ENCODE data around the gene NYAP1. TPM values are rescaled to one million over a fixed set of nuclear protein-coding genes. Genes with fewer than 3 reads are reported as not detected.

NYAP1 gene
- total RNA-seq, 2 donors from 2014 or later = 0.37 to 1.5 TPM

DNA sequence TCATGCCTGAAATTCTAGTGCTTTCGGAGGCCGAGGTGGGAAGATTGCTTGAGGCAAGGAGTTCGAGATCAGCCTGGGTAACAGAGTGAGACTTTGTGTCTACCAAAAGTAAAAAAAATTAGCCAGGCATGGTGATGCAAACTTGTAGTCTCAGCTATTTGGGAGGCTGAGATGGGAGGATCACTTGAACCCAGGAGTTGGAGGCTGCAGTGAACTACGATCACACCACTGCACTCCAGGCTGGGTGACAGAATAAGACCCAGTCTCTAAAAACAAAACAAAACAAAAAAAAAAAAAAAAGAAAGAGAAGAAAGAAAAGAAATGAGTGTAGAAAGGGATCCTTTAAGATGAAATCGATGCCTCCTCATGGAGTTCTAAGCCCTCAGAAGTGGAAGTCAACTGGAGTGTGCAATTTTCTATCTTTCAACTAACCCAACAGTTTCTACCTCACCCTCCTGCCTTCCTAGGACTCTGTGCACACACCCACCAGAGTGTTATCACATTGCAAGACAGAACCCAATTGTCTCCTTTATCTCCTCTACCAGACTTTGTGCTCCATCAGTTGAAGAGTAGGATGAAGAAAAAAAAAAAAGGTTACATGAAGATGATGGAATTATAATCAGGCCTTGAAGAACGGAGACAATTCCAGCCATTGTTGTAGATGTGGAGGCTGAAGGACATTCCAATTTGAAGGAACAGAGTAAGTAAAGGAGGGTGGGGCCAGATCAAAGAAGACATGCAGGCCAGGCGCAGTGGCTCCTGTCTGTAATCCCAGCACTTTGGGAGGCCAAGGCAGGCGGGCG, 26.9 kb downstream of the NYAP1 start:
- no peaks in the 10 kb centered on the region for H3K36me3 ChIP-seq
- DNase-seq (ENCODE audit: low spot score) = no peak
- H3K4me3 ChIP-seq = no peak overlapping the region
- TF ChIP-seq, protein P1, sequence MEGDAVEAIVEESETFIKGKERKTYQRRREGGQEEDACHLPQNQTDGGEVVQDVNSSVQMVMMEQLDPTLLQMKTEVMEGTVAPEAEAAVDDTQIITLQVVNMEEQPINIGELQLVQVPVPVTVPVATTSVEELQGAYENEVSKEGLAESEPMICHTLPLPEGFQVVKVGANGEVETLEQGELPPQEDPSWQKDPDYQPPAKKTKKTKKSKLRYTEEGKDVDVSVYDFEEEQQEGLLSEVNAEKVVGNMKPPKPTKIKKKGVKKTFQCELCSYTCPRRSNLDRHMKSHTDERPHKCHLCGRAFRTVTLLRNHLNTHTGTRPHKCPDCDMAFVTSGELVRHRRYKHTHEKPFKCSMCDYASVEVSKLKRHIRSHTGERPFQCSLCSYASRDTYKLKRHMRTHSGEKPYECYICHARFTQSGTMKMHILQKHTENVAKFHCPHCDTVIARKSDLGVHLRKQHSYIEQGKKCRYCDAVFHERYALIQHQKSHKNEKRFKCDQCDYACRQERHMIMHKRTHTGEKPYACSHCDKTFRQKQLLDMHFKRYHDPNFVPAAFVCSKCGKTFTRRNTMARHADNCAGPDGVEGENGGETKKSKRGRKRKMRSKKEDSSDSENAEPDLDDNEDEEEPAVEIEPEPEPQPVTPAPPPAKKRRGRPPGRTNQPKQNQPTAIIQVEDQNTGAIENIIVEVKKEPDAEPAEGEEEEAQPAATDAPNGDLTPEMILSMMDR (IDR thresholded peaks at IDR 0.05) = no peak
- no peaks in the 10 kb centered on the region for H3K9me3 ChIP-seq
- no peaks in the 10 kb centered on the region for H3K27me3 ChIP-seq
- no peak overlapping the region for H3K27ac ChIP-seq
- peaks cover 0 to 2% of the 10 kb centered on the region in 2 donors for H3K4me1 ChIP-seq

DNA sequence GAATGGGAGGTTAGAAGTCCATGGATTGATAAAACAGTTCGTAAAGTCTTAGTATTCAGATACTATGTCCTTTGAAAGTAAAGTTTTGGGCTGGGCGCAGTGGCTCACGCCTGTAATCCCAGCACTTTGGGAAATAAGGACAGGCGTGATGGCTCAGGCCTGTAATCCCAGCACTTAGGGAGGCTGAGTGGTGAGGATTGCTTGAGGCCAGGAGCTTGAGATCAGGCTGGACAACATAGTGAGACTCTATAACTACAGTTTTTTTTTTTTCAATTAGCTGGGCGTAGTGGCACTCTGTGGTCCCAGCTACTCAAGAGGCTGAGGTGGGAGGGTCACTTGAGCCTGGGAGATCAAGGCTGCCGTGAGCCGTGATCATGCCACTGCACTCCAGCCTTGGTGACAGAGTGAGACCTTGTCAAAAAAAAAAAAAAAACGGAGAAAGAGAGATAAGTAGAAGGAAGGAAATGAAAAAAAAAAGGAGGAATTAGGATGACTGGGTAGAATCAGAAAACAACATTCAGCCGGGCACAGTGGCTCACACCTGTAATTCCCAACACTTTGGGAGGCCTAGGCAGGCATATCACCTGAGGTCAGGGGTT, 29.6 kb downstream of the NYAP1 start:
- Histone ChIP-seq H3K4me3 (no peak overlapping the region), H3K36me3 (no peaks in the 10 kb centered on the region), H3K27ac (no peak overlapping the region), H3K9me3 (no peaks in the 10 kb centered on the region), H3K27me3 (no peaks in the 10 kb centered on the region), H3K4me1 (peaks cover 0 to 7% of the 10 kb centered on the region in 2 donors)
- DNase-seq (ENCODE audit: low spot score) = no peak
- TF ChIP-seq, protein P1 (IDR thresholded peaks at IDR 0.05) = no peak

DNA sequence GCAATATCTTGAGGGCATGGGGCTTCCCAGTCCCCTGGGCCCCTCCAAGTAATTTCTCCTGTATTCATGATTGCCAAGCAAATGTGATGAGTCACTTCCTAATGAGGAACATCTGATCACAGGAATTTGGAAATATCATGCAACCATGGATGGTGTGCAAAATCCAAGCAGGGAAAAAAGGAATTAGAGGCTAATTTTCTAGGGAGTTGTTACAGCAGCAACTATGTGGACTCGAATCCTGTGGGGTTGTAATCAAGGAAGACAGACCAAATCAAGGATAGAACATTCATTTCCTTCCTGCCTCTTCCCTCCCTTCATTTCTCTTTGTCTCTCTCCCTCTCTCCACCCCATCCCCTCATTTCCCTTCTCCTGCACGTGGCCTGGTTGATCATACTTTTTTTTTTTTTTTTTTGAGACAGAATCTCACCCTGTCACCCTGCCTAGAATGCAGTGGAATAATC, 31.4 kb downstream of the NYAP1 start:
- no peaks in the 10 kb centered on the region for H3K27me3 ChIP-seq
- no peak overlapping the region for H3K27ac ChIP-seq
- H3K9me3 ChIP-seq = no peaks in the 10 kb centered on the region
- peaks cover 0 to 7% of the 10 kb centered on the region in 2 donors for H3K4me1 ChIP-seq
- H3K36me3 ChIP-seq = no peaks in the 10 kb centered on the region
- no peak for DNase-seq (ENCODE audit: low spot score)
- H3K4me3 ChIP-seq = no peak overlapping the region
- TF ChIP-seq, protein P1 (IDR thresholded peaks at IDR 0.05) = no peak

DNA sequence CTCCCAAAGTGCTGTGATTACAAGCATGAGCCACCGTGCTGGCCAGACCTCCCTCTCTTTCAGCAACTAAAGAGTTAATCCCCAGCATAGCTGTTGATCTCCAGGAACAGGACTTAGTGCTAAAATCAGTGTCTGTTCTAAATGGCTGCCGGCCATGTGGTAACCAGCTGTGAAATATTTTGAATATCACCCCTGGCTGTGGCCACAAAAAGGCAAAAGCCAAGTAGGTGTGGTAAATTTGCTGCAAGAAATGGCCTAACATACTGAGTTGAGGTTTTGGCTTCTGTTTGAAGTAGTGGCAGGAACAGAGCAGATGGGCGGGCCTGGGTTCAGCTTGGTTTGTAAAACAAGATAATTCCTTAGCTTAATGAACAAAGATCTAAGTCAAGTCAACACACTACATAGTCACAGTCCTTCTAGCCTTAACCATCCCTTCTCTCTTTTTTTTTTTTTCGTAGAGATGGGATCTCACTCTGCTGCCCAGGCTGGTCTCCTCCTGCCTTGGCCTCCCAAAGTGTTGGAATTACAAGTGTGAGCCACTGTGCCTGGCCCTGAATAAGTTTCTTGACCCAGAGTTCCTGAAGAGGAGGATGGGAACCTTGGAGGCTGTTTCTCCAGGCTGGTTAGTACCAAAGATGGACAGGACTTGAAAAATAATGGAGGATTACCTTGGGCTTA, 32.5 kb downstream of the NYAP1 start:
- Histone ChIP-seq H3K4me1 (peaks cover 0 to 7% of the 10 kb centered on the region in 2 donors), H3K36me3 (no peaks in the 10 kb centered on the region), H3K27me3 (no peaks in the 10 kb centered on the region), H3K9me3 (no peaks in the 10 kb centered on the region), H3K27ac (no peak overlapping the region), H3K4me3 (no peak overlapping the region)
- DNase-seq (ENCODE audit: low spot score) = peak; percentile 60
- TF ChIP-seq, protein P1 (IDR thresholded peaks at IDR 0.05) = no peak

DNA sequence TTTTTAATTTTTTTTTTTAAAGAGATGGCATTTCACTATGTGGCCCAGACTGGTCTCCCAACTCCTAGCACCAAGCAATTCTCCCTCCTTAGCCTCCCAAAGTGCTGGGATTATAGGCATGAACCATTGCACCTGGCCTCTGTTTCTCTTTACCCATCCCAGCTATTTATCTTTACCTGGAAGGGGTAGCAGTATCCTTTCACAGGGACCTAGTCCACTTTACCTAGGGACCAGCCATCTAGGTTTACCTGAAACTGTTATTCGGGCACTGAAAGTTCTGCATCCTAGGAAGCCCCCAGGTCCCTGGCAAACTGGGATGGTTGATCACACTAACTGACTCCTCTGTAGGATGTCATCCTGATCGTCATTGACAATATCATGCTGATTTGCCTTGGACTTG, 33.6 kb downstream of the NYAP1 start:
- Histone ChIP-seq H3K27ac (no peak overlapping the region), H3K4me3 (no peak overlapping the region), H3K27me3 (no peaks in the 10 kb centered on the region), H3K9me3 (no peaks in the 10 kb centered on the region), H3K4me1 (peaks cover 0 to 7% of the 10 kb centered on the region in 2 donors), H3K36me3 (no peaks in the 10 kb centered on the region)
- TF ChIP-seq, protein P1 (IDR thresholded peaks at IDR 0.05) = no peak
- no peak for DNase-seq (ENCODE audit: low spot score)

Measured in right atrium auricular region (tissue), 2 donors.